Measurements from ENCODE around the gene PACSIN1. TPM values are rescaled to one million over a fixed set of nuclear protein-coding genes. Genes with fewer than 3 reads are reported as not detected.

Gene PACSIN1
- total RNA-seq, 2 experiments from 2014 or later, result 19.3 to 88.4 TPM

- no TSS peak for BruUV-seq (replicated peaks)
- peak overlapping the region; percentile 87 for H3K4me2 ChIP-seq (ENCODE audit: low read length)
- DNase-seq (ENCODE audit: low spot score), result peak; percentile 79
- peaks cover 5% of the 10 kb centered on the region for H3K36me3 ChIP-seq (ENCODE audit: insufficient read depth, low read length)
- H3K9me2 ChIP-seq (ENCODE audit: insufficient read depth, low read length), result no peaks in the 10 kb centered on the region
- peaks cover 49% of the 10 kb centered on the region for H3K4me1 ChIP-seq (ENCODE audit: insufficient read depth, low read length, poor library complexity, severe bottlenecking)
- ChIA-PET CTCF (ENCODE audit: unreplicated experiment) (interaction anchor here (0.7 kb wide), 1 partner anchor 44 kb away, joined by 3 read pairs; no protein-coding TSS in a partner anchor), POLR2A (interaction anchor here (0.5 to 1.2 kb wide), 3 partner anchors 21 to 74 kb away, joined by 3 to 7 read pairs (median 4); no protein-coding TSS in a partner anchor)
- intact Hi-C loops (cut with micrococcal nuclease; ENCODE audit: unreplicated experiment), result loop anchor here (1.0 to 5.0 kb wide), 2 partner anchors 17 to 324 kb away; partner anchors contain the start of gene BLTP3A
- H3K9me3 ChIP-seq (ENCODE audit: low read length), result no peaks in the 10 kb centered on the region
- peak overlapping the region; percentile 57 for H3K4me3 ChIP-seq (ENCODE audit: low read depth, low read length, poor library complexity, severe bottlenecking)
- no peak for TF ChIP-seq CTCF (conservative IDR thresholded peaks at IDR 0.05; ENCODE audit: low read length)
- TF ChIP-seq EZH2phosphoT487 (IDR thresholded peaks at IDR 0.05; ENCODE audit: borderline replicate concordance, low read depth, low read length), result no peak
- H3K27ac ChIP-seq (ENCODE audit: low read depth, low read length, poor library complexity, severe bottlenecking), result peak overlapping the region; percentile 79
- peaks cover 73% of the 10 kb centered on the region for H3K79me2 ChIP-seq (ENCODE audit: insufficient read depth, low read depth, low read length)
- H2AFZ ChIP-seq (ENCODE audit: low read length), result peak overlapping the region; percentile 6; the same call in 1 of the 2 replicates
- no peaks in the 10 kb centered on the region for H4K20me1 ChIP-seq (ENCODE audit: insufficient read depth, low read length)
Measured at GRCh38 chr6:34468378-34468892, 2.6 kb downstream of the PACSIN1 start.

DNA sequence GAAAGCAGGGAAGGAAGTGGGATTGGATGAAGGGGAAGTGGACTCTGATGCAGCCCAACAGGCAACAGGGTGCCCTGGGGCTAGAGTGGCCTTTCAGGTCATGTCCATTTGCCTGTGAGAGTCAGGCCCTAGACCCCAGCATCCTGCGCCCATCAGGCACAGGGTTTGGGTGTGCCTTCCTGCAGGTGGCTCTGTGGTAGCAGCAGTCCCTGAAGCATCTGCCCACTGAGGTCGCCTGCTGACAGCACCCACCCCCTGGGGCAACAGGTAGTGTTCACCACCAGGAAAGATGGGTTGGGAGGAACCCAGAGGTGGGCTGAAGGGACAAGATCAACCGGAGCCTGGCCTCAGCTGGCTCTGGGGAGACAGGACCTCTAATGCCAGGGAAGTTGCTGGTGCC is 3.6 kb downstream of the PACSIN1 start:
- H3K9me2 ChIP-seq (ENCODE audit: insufficient read depth, low read length), result no peaks in the 10 kb centered on the region
- peaks cover 83% of the 10 kb centered on the region for H3K79me2 ChIP-seq (ENCODE audit: insufficient read depth, low read depth, low read length)
- H4K20me1 ChIP-seq (ENCODE audit: insufficient read depth, low read length), result no peaks in the 10 kb centered on the region
- ChIA-PET CTCF (ENCODE audit: unreplicated experiment) (no interaction called here), POLR2A (interaction anchor here (1.0 kb wide), 1 partner anchor 25 kb away, joined by 4 read pairs; no protein-coding TSS in a partner anchor)
- intact Hi-C loops (cut with micrococcal nuclease; ENCODE audit: unreplicated experiment), result loop anchor here (5.0 kb wide), 1 partner anchor 323 kb away; the partner anchor contains the start of gene BLTP3A
- peaks cover 55% of the 10 kb centered on the region for H3K4me1 ChIP-seq (ENCODE audit: insufficient read depth, low read length, poor library complexity, severe bottlenecking)
- BruUV-seq (replicated peaks), result no TSS peak
- peak; percentile 52 for DNase-seq (ENCODE audit: low spot score)
- H2AFZ ChIP-seq (ENCODE audit: low read length), result no peak overlapping the region
- no peaks in the 10 kb centered on the region for H3K9me3 ChIP-seq (ENCODE audit: low read length)
- TF ChIP-seq CTCF (conservative IDR thresholded peaks at IDR 0.05; ENCODE audit: low read length), result peak; percentile 54
- TF ChIP-seq EZH2phosphoT487 (IDR thresholded peaks at IDR 0.05; ENCODE audit: borderline replicate concordance, low read depth, low read length), result no peak
- peak overlapping the region; percentile 87 for H3K4me2 ChIP-seq (ENCODE audit: low read length)
- H3K27ac ChIP-seq (ENCODE audit: low read depth, low read length, poor library complexity, severe bottlenecking), result peak overlapping the region; percentile 79
- peak overlapping the region; percentile 57 for H3K4me3 ChIP-seq (ENCODE audit: low read depth, low read length, poor library complexity, severe bottlenecking)
- peaks cover 13% of the 10 kb centered on the region for H3K36me3 ChIP-seq (ENCODE audit: insufficient read depth, low read length)

DNA sequence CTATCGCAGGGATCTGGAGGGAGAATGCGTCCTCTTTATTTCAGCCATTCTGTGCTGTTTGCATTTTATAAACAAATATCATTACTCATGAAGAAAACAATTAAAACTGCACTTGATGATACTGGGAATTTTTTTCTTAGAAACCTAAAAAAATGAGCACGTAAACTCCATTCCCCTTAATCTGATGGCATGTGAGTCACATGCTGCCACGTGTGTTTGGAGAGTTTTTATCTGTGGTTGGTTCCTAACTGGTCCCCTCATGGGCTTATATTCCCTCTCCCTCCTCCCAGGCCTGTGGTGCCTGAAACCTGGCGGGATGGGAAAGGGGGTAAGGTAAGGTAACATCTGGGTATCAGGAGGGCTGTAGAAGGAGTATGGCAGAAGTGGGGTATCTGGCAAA is 6.5 kb downstream of the PACSIN1 start:
- intact Hi-C loops (cut with micrococcal nuclease; ENCODE audit: unreplicated experiment), result no loop called here
- no peak for TF ChIP-seq EZH2phosphoT487 (IDR thresholded peaks at IDR 0.05; ENCODE audit: borderline replicate concordance, low read depth, low read length)
- no peak for TF ChIP-seq CTCF (conservative IDR thresholded peaks at IDR 0.05; ENCODE audit: low read length)
- H3K4me3 ChIP-seq (ENCODE audit: low read depth, low read length, poor library complexity, severe bottlenecking), result no peak overlapping the region
- H4K20me1 ChIP-seq (ENCODE audit: insufficient read depth, low read length), result no peaks in the 10 kb centered on the region
- no TSS peak for BruUV-seq (replicated peaks)
- peaks cover 94% of the 10 kb centered on the region for H3K79me2 ChIP-seq (ENCODE audit: insufficient read depth, low read depth, low read length)
- no peak overlapping the region for H3K4me2 ChIP-seq (ENCODE audit: low read length)
- POLR2A ChIA-PET, result no interaction called here
- no peaks in the 10 kb centered on the region for H3K9me3 ChIP-seq (ENCODE audit: low read length)
- H3K9me2 ChIP-seq (ENCODE audit: insufficient read depth, low read length), result no peaks in the 10 kb centered on the region
- H3K4me1 ChIP-seq (ENCODE audit: insufficient read depth, low read length, poor library complexity, severe bottlenecking), result peaks cover 70% of the 10 kb centered on the region
- CTCF ChIA-PET (ENCODE audit: unreplicated experiment), result no interaction called here
- H2AFZ ChIP-seq (ENCODE audit: low read length), result no peak overlapping the region
- no peak for DNase-seq (ENCODE audit: low spot score)
- H3K36me3 ChIP-seq (ENCODE audit: insufficient read depth, low read length), result peaks cover 13% of the 10 kb centered on the region
- no peak overlapping the region for H3K27ac ChIP-seq (ENCODE audit: low read depth, low read length, poor library complexity, severe bottlenecking)

Data from OCI-LY7 (cell line).